H1 (cell line): ENCODE results near the gene AVPI1. TPM values are rescaled to one million over a fixed set of nuclear protein-coding genes. Genes with fewer than 3 reads are reported as not detected.

Experiments
- CTCF ChIA-PET: fragments of 300-600 bp; sonication (Branson Sonifier 250); formaldehyde crosslinking; loops from one replicate; lab custom pipeline; 2021; ENCODE audit not compliant: partially characterized antibody; lab: Charles Lee
- POLR2A ChIA-PET: fragments of 300-600 bp; sonication (Branson Sonifier 250); formaldehyde crosslinking; loops from one replicate; lab custom pipeline; 2021; ENCODE audit warnings: inconsistent platforms; ENCODE audit not compliant: partially characterized antibody; lab: Charles Lee
- DNase-seq, 2 experiments: peaks; one replicate each; pipeline versions ENCODE4 v3.0.0 to v3.0.0-alpha.2; 2010 to 2022; ENCODE audit warnings: low spot score in 2 of 2, low read depth in 1 of 2, mixed read lengths in 1 of 2
- FAIRE-seq: peaks from 2 replicates; lab custom pipeline; 2011; peaks lifted over from hg19 to GRCh38; lab: Jason Lieb, UNC
- H2AFZ ChIP-seq: 2 replicates; pipeline ENCODE4 v1.8.1; 2012; ENCODE audit warnings: low read length, inconsistent platforms
- H2AK5ac ChIP-seq: 2 replicates; pipeline ENCODE4 v1.6.1; 2013; ENCODE audit warnings: low read depth, low read length
- H2BK120ac ChIP-seq: replicated peaks from 2 replicates; pipeline ENCODE3; 2013; ENCODE audit warnings: low read depth, low read length, inconsistent platforms
- H2BK12ac ChIP-seq: 2 replicates; pipeline ENCODE4 v1.6.1; 2013; ENCODE audit warnings: low read depth, low read length
- H2BK15ac ChIP-seq: 2 replicates; pipeline ENCODE4 v1.6.1; 2013; ENCODE audit warnings: low read length
- H2BK20ac ChIP-seq: 2 replicates; pipeline ENCODE4 v1.6.1; 2013; ENCODE audit warnings: low read length
- H2BK5ac ChIP-seq: 2 replicates; pipeline ENCODE4 v1.6.1; 2013; ENCODE audit warnings: low read depth, low read length
- H3K14ac ChIP-seq: 2 replicates; pipeline ENCODE4 v1.6.1; 2013; ENCODE audit warnings: inconsistent platforms; ENCODE audit not compliant: insufficient read length
- H3K18ac ChIP-seq: 2 replicates; pipeline ENCODE4 v1.6.1; 2013; ENCODE audit warnings: low read length; ENCODE audit errors: extremely low read depth
- H3K23ac ChIP-seq: 2 replicates; pipeline ENCODE4 v1.6.1; 2013; ENCODE audit warnings: inconsistent platforms; ENCODE audit not compliant: insufficient read length
- H3K23me2 ChIP-seq: 2 replicates; pipeline ENCODE4 v1.6.1; 2013; ENCODE audit warnings: low read depth, low read length
- H3K27ac ChIP-seq: 2 replicates; pipeline ENCODE4 v1.6.1; 2011; ENCODE audit warnings: low read depth, low read length, inconsistent platforms
- H3K27me3 ChIP-seq, 4 experiments: replicated peaks in 1 of 4; 1 replicate in 1 of 4; 2 replicates in 3 of 4; pipeline versions ENCODE4 v1.6.1 to v1.8.1; 2011 to 2013; ENCODE audit warnings: low read length in 3 of 4, mild to moderate bottlenecking in 3 of 4, inconsistent platforms in 2 of 4, mixed read lengths in 2 of 4, moderate library complexity in 1 of 4; ENCODE audit not compliant: control insufficient read depth in 3 of 4, insufficient read depth in 3 of 4; ENCODE audit errors: extremely low read depth in 1 of 4
- H3K36me3 ChIP-seq, 4 experiments: 2 replicates each; pipeline versions ENCODE4 v1.6.1 to v1.8.1; 2011 to 2013; ENCODE audit warnings: mild to moderate bottlenecking in 4 of 4, low read length in 3 of 4, moderate library complexity in 2 of 4, control low read depth in 1 of 4, inconsistent platforms in 1 of 4; ENCODE audit not compliant: insufficient read depth in 4 of 4, control insufficient read depth in 2 of 4
- H3K4ac ChIP-seq: replicated peaks from 2 replicates; pipeline ENCODE3; 2013; ENCODE audit warnings: low read length, low read depth, mixed read lengths, inconsistent platforms; ENCODE audit not compliant: insufficient read length
- H3K4me1 ChIP-seq, 4 experiments: replicated peaks in 1 of 4; 1 replicate in 1 of 4; 2 replicates in 3 of 4; pipeline versions ENCODE4 v1.6.1 to v1.8.1; 2011 to 2013; ENCODE audit warnings: low read length in 3 of 4, inconsistent platforms in 2 of 4, mixed read lengths in 1 of 4; ENCODE audit not compliant: insufficient read depth in 4 of 4, control insufficient read depth in 3 of 4
- H3K4me2 ChIP-seq, 2 experiments: 2 replicates each; pipeline versions ENCODE4 v1.6.1 to v1.8.1; 2011 to 2013; ENCODE audit warnings: low read depth in 2 of 2, low read length in 2 of 2, control low read depth in 1 of 2, inconsistent platforms in 1 of 2, mild to moderate bottlenecking in 1 of 2; ENCODE audit not compliant: insufficient read depth in 1 of 2
- H3K4me3 ChIP-seq, 4 experiments: fragments of 200-600, 300-600 bp in 1 of 4; sonication (generic), shearing (Covaris generic), sonication (Bioruptor Twin) in 1 of 4; 2 replicates each; pipeline versions ENCODE4 v1.5.1 to v1.8.1; 2011 to 2016; ENCODE audit warnings: low read length in 4 of 4, low read depth in 3 of 4, control low read depth in 2 of 4, inconsistent platforms in 2 of 4, mild to moderate bottlenecking in 2 of 4, mixed read lengths in 1 of 4, moderate library complexity in 1 of 4; ENCODE audit not compliant: insufficient read depth in 2 of 4; ENCODE audit errors: extremely low read depth in 1 of 4
- H3K56ac ChIP-seq: replicated peaks from 2 replicates; pipeline ENCODE3; 2013; ENCODE audit warnings: low read depth, mild to moderate bottlenecking, mixed read lengths, low read length, inconsistent platforms; ENCODE audit not compliant: insufficient read length
- H3K79me1 ChIP-seq: 2 replicates; pipeline ENCODE4 v1.6.1; 2013; ENCODE audit warnings: low read depth, low read length, control low read depth
- H3K79me2 ChIP-seq, 2 experiments: 2 replicates each; pipeline versions ENCODE4 v1.6.1 to v1.8.1; 2012 to 2013; ENCODE audit warnings: low read length in 2 of 2, mild to moderate bottlenecking in 2 of 2, inconsistent platforms in 1 of 2; ENCODE audit not compliant: insufficient read depth in 2 of 2, control insufficient read depth in 1 of 2
- H3K9ac ChIP-seq, 4 experiments: replicated peaks in 1 of 4; 1 replicate in 1 of 4; 2 replicates in 3 of 4; pipeline versions ENCODE4 v1.6.1 to v1.8.1; 2011 to 2013; ENCODE audit warnings: low read depth in 3 of 4, low read length in 3 of 4, control low read depth in 2 of 4, mild to moderate bottlenecking in 2 of 4, moderate library complexity in 2 of 4, inconsistent platforms in 1 of 4; ENCODE audit errors: extremely low read depth in 1 of 4
- H3K9me3 ChIP-seq, 2 experiments: 2 replicates each; pipeline versions ENCODE4 v1.6.1 to v1.8.1; 2012 to 2013; ENCODE audit warnings: mild to moderate bottlenecking in 2 of 2, moderate library complexity in 2 of 2, control low read depth in 1 of 2, inconsistent platforms in 1 of 2, low read depth in 1 of 2, low read length in 1 of 2, mixed read lengths in 1 of 2; ENCODE audit not compliant: insufficient read depth in 2 of 2
- H4K20me1 ChIP-seq, 2 experiments: replicated peaks in 1 of 2; 2 replicates each; pipeline versions ENCODE3 to v1.8.1; 2011 to 2013; ENCODE audit warnings: inconsistent platforms in 2 of 2, low read length in 2 of 2, mild to moderate bottlenecking in 1 of 2; ENCODE audit not compliant: insufficient read depth in 2 of 2, control insufficient read depth in 1 of 2
- H4K5ac ChIP-seq: 2 replicates; pipeline ENCODE4 v1.6.1; 2013; ENCODE audit warnings: low read length, low read depth, mixed read lengths, inconsistent platforms; ENCODE audit not compliant: insufficient read length
- H4K8ac ChIP-seq: 2 replicates; pipeline ENCODE4 v1.8.0; 2013; ENCODE audit warnings: mild to moderate bottlenecking, moderate library complexity, low read length, inconsistent platforms; ENCODE audit not compliant: insufficient read depth; ENCODE audit errors: extremely low read depth
- H4K91ac ChIP-seq: replicated peaks from 2 replicates; pipeline ENCODE3; 2013; ENCODE audit warnings: low read length, mixed read lengths, inconsistent platforms; ENCODE audit not compliant: insufficient read length
- ATF2 ChIP-seq: IDR thresholded peaks from 2 replicates; pipeline ENCODE4 v1.6.1; 2012; ENCODE audit warnings: low read length, inconsistent platforms
- ATF3 ChIP-seq: IDR thresholded peaks from 2 replicates; pipeline ENCODE4 v1.6.1; 2011; ENCODE audit warnings: low read depth, mild to moderate bottlenecking, low read length; ENCODE audit not compliant: insufficient read depth
- EZH2 ChIP-seq: fragments of 200-600 bp; sonication (generic); IDR thresholded peaks from 2 replicates; pipeline ENCODE4 v1.7.1; 2012; ENCODE audit warnings: low read depth, mild to moderate bottlenecking, moderate library complexity, low read length, inconsistent platforms; ENCODE audit not compliant: severe bottlenecking
- GABPA ChIP-seq: IDR thresholded peaks from 2 replicates; pipeline ENCODE4 v1.6.1; 2011; ENCODE audit warnings: mild to moderate bottlenecking, low read length, moderate library complexity, borderline replicate concordance; ENCODE audit not compliant: insufficient read depth
- HDAC2 ChIP-seq, 2 experiments: fragments of 300-600 bp in 1 of 2; sonication (generic) in 1 of 2; IDR thresholded peaks; 2 replicates each; pipeline ENCODE4 v1.6.1; 2011 to 2012; ENCODE audit warnings: low read depth in 2 of 2, low read length in 2 of 2, mild to moderate bottlenecking in 2 of 2, moderate library complexity in 2 of 2, borderline replicate concordance in 1 of 2, inconsistent platforms in 1 of 2
- KDM4A ChIP-seq: IDR thresholded peaks from one replicate; pipeline ENCODE4 v1.7.1; 2012; ENCODE audit warnings: low read depth, mild to moderate bottlenecking, moderate library complexity, low read length, inconsistent platforms; ENCODE audit not compliant: severe bottlenecking
- POLR2A ChIP-seq, 2 experiments: IDR thresholded peaks; 1 replicate in 1 of 2; 2 replicates in 1 of 2; pipeline ENCODE4 v1.6.1; 2011; ENCODE audit warnings: low read depth in 2 of 2, low read length in 2 of 2, mild to moderate bottlenecking in 2 of 2; ENCODE audit errors: control extremely low read depth in 1 of 2
- SIRT6 ChIP-seq: IDR thresholded peaks from one replicate; pipeline ENCODE4 v1.7.1; 2012; ENCODE audit warnings: low read length, inconsistent platforms
- SIX5 ChIP-seq: IDR thresholded peaks from 2 replicates; pipeline ENCODE4 v1.6.1; 2011; ENCODE audit warnings: mild to moderate bottlenecking, low read depth, low read length
- TAF7 ChIP-seq: optimal IDR thresholded peaks from 2 replicates; pipeline ENCODE3; 2011; ENCODE audit warnings: low read depth, mild to moderate bottlenecking, inconsistent platforms, low read length, moderate library complexity, borderline replicate concordance
- TBP ChIP-seq: IDR thresholded peaks from 2 replicates; pipeline ENCODE4 v1.6.1; 2011; ENCODE audit warnings: low read depth, low read length, improper control_type of control experiment
- WGBS, 2 experiments: shearing (Covaris generic) in 1 of 2; methylation state at CpG; one replicate each; pipeline versions ENCODE4 v1.1.6 to v1.1.7; 2013 to 2015; ENCODE audit warnings: low lambda C conversion rate in 2 of 2, mixed read lengths in 2 of 2, inconsistent platforms in 1 of 2, low coverage in 1 of 2, missing lambda C conversion rate in 1 of 2; ENCODE audit not compliant: insufficient replicate concordance in 2 of 2, insufficient coverage in 1 of 2, insufficient read length in 1 of 2; ENCODE audit errors: extremely low coverage in 1 of 2, missing lambda C conversion rate in 1 of 2; 5-methylcytosine and 5-hydroxymethylcytosine counted together
- polyA plus RNA-seq, 7 experiments: library from polyadenylated mRNA; depleted of rRNA in 3 of 7; stranded (reverse) in 5 of 7; unstranded in 2 of 7; fragments of >200 nt in 5 of 7; fragments of 200-250 nt in 2 of 7; gene quantifications; 1 replicate in 5 of 7; 2 replicates in 1 of 7; 4 replicates in 1 of 7; pipeline versions ENCODE4 v1.2.1 to v1.2.3, GENCODE V29; 2011 to 2013; ENCODE audit warnings: missing spikeins in 2 of 7, mixed read lengths in 2 of 7
- total RNA-seq: library from RNA; stranded (reverse); fragmentation: NEBNext Ultra II Directional; extraction: Animal tissue kit (Norgen Biotek cat#: 25700); gene quantifications from 2 replicates; pipeline ENCODE4 v1.2.1, GENCODE V29; 2021

AVPI1 gene
- total and polyA plus RNA-seq, 2 of the 8 experiments (the other 6 are each of a cell fraction or from before 2014, with no cell fraction given) = 9.0 to 13.5 TPM

GRCh38 chr10:97719602-97720001 is 32.6 kb upstream of the AVPI1 start:
- DNase-seq = no peak
- no peak overlapping the region for H3K4me3 ChIP-seq
- H3K27ac ChIP-seq = no peak overlapping the region
- TF ChIP-seq TBP = no peak
- TF ChIP-seq GABPA = no peak
- TF ChIP-seq ATF2 = no peak
- TF ChIP-seq SIRT6 = no peak
- TF ChIP-seq POLR2A (IDR thresholded peaks at IDR 0.05; ENCODE audit: control extremely low read depth in 1 of 2, low read depth in 2 of 2, low read length in 2 of 2) = no peak
- TF ChIP-seq HDAC2 (IDR thresholded peaks at IDR 0.05; ENCODE audit: borderline replicate concordance in 1 of 2, low read depth in 2 of 2, low read length in 2 of 2) = no peak
- TF ChIP-seq ATF3 = no peak
- TF ChIP-seq EZH2 = no peak
- TF ChIP-seq KDM4A = no peak
- no peak for TF ChIP-seq TAF7
- TF ChIP-seq SIX5 = no peak

More at GRCh38 chr10:97719602-97720001, 32.6 kb upstream of the AVPI1 start:
- H3K36me3 ChIP-seq = peaks cover 0 to 16% (median 4%) of the 10 kb centered on the region in 4 experiments; a peak in 3 of 8 replicates
- no peak for FAIRE-seq
- H4K8ac ChIP-seq = no peak overlapping the region
- no peak overlapping the region for H2BK120ac ChIP-seq
- no peak overlapping the region for H2AK5ac ChIP-seq
- no peak overlapping the region for H3K23ac ChIP-seq
- POLR2A ChIA-PET = interaction anchor here (0.9 to 1.2 kb wide), 3 partner anchors 17 to 41 kb away, joined by 3 to 4 read pairs (median 3); partner anchors contain the start of genes AVPI1 and ZFYVE27
- H2AFZ ChIP-seq = no peak overlapping the region
- H3K4me1 ChIP-seq = peaks cover 0 to 14% (median 8%) of the 10 kb centered on the region in 4 experiments; a peak in 6 of 7 replicates
- no peak overlapping the region for H4K5ac ChIP-seq
- H3K14ac ChIP-seq = no peak overlapping the region
- H3K79me2 ChIP-seq = peaks cover 0 to 5% of the 10 kb centered on the region in 2 experiments; a peak in 1 of 4 replicates
- no peak overlapping the region for H3K18ac ChIP-seq
- 91% methylated on average over 2 of the region's 2 CpGs; no CpG with 5 or more reads in 1 of the 2 experiments for WGBS, 2 experiments
- H3K79me1 ChIP-seq = 0 out of 2 replicates have a peak, but pooled peaks cover 2% of the 10 kb centered on the region
- H3K4ac ChIP-seq = no peak overlapping the region
- no peaks in the 10 kb centered on the region for H4K20me1 ChIP-seq
- H2BK20ac ChIP-seq = no peak overlapping the region
- no peaks in the 10 kb centered on the region for H3K9me3 ChIP-seq
- peaks cover 3% of the 10 kb centered on the region; the same call in 1 of the 2 replicates for H3K23me2 ChIP-seq
- H3K9ac ChIP-seq = no peak overlapping the region; a peak in 1 of 7 replicates
- H3K4me2 ChIP-seq = peak overlapping the region; percentile 1 to 16; a peak in 1 of 4 replicates
- H3K56ac ChIP-seq = no peak overlapping the region
- no peak overlapping the region for H2BK12ac ChIP-seq
- no peak overlapping the region for H4K91ac ChIP-seq
- peak overlapping the region; percentile 62; the same call in 1 of the 2 replicates for H2BK5ac ChIP-seq
- no peak overlapping the region for H2BK15ac ChIP-seq
- CTCF ChIA-PET = interaction anchor here (0.6 to 20.9 kb wide), 7 partner anchors 10 to 441 kb away, joined by 3 to 773 read pairs (median 5); partner anchors contain the start of gene ZFYVE27
- H3K27me3 ChIP-seq = no peaks in the 10 kb centered on the region
